Mesenchymal stem cell (in vitro differentiated cells and primary cell): ENCODE results near the gene THEM5.

Source experiments
- DNase-seq: peaks from one replicate; pipeline ENCODE4 v3.0.0-alpha.2; 2013
- H2AFZ ChIP-seq: one replicate; pipeline ENCODE4 v1.6.1; 2013; ENCODE audit warnings: low read depth, mild to moderate bottlenecking, control low read depth, inconsistent platforms, low read length, moderate library complexity
- H2AK5ac ChIP-seq: 2 replicates; pipeline ENCODE4 v1.6.1; 2013; ENCODE audit warnings: low read length, moderate library complexity, mild to moderate bottlenecking, inconsistent platforms; ENCODE audit not compliant: severe bottlenecking
- H2BK120ac ChIP-seq: one replicate; pipeline ENCODE4 v1.6.1; 2013; ENCODE audit warnings: low read depth, mild to moderate bottlenecking, inconsistent platforms, low read length, moderate library complexity
- H2BK12ac ChIP-seq, 2 experiments: one replicate each; pipeline ENCODE4 v1.6.1; 2013; ENCODE audit warnings: inconsistent platforms in 2 of 2, low read length in 2 of 2, mild to moderate bottlenecking in 2 of 2, moderate library complexity in 2 of 2, control low read depth in 1 of 2
- H2BK15ac ChIP-seq: one replicate; pipeline ENCODE4 v1.6.1; 2013; ENCODE audit warnings: mild to moderate bottlenecking, low read depth, inconsistent platforms; ENCODE audit not compliant: poor library complexity, severe bottlenecking
- H2BK5ac ChIP-seq: 2 replicates; pipeline ENCODE4 v1.6.1; 2013; ENCODE audit warnings: low read depth, mild to moderate bottlenecking, low read length, control low read depth, inconsistent platforms; ENCODE audit not compliant: poor library complexity, severe bottlenecking
- H3K14ac ChIP-seq, 2 experiments: one replicate each; pipeline ENCODE4 v1.6.1; 2013; ENCODE audit warnings: inconsistent platforms in 2 of 2, low read length in 2 of 2, control low read depth in 1 of 2, mild to moderate bottlenecking in 1 of 2, moderate library complexity in 1 of 2
- H3K18ac ChIP-seq, 2 experiments: one replicate each; pipeline ENCODE4 v1.6.1; 2013; ENCODE audit warnings: inconsistent platforms in 2 of 2, low read length in 2 of 2, control low read depth in 1 of 2, low read depth in 1 of 2, mild to moderate bottlenecking in 1 of 2
- H3K23ac ChIP-seq, 2 experiments: one replicate each; pipeline ENCODE4 v1.6.1; 2013; ENCODE audit warnings: inconsistent platforms in 2 of 2, low read length in 2 of 2, mild to moderate bottlenecking in 2 of 2, moderate library complexity in 2 of 2, control low read depth in 1 of 2
- H3K27ac ChIP-seq: 2 replicates; pipeline ENCODE4 v1.5.1; 2013; ENCODE audit warnings: mild to moderate bottlenecking, moderate library complexity, low read length, control low read depth, inconsistent platforms; ENCODE audit not compliant: poor library complexity, severe bottlenecking
- H3K27me3 ChIP-seq, 2 experiments: 2 replicates each; pipeline versions ENCODE4 v1.6.1 to v1.7.0; 2013; ENCODE audit warnings: low read length in 2 of 2, mild to moderate bottlenecking in 2 of 2, moderate library complexity in 2 of 2, control low read depth in 1 of 2, inconsistent platforms in 1 of 2; ENCODE audit not compliant: control insufficient read depth in 1 of 2, insufficient read depth in 1 of 2
- H3K36me3 ChIP-seq, 2 experiments: 2 replicates each; pipeline versions ENCODE4 v1.6.1 to v1.7.0; 2013; ENCODE audit warnings: low read length in 2 of 2, control low read depth in 1 of 2, inconsistent platforms in 1 of 2, low read depth in 1 of 2, mild to moderate bottlenecking in 1 of 2; ENCODE audit not compliant: insufficient read depth in 2 of 2, control insufficient read depth in 1 of 2
- H3K4ac ChIP-seq, 2 experiments: one replicate each; pipeline ENCODE4 v1.6.1; 2013; ENCODE audit warnings: inconsistent platforms in 2 of 2, low read length in 2 of 2, mild to moderate bottlenecking in 2 of 2, moderate library complexity in 2 of 2, control low read depth in 1 of 2, low read depth in 1 of 2
- H3K4me1 ChIP-seq: 2 replicates; pipeline ENCODE4 v1.6.1; 2013; ENCODE audit warnings: low read depth, low read length, control low read depth; ENCODE audit not compliant: control insufficient read depth, insufficient read depth
- H3K4me2 ChIP-seq: 2 replicates; pipeline ENCODE4 v1.6.1; 2013; ENCODE audit warnings: low read length, mild to moderate bottlenecking, inconsistent platforms; ENCODE audit not compliant: poor library complexity, severe bottlenecking
- H3K4me3 ChIP-seq, 2 experiments: 2 replicates each; pipeline versions ENCODE4 v1.5.1 to v1.7.0; 2013; ENCODE audit warnings: low read length in 2 of 2, mild to moderate bottlenecking in 2 of 2, control low read depth in 1 of 2, low read depth in 1 of 2; ENCODE audit not compliant: insufficient read depth in 1 of 2
- H3K79me1 ChIP-seq: replicated peaks from 2 replicates; pipeline ENCODE4 v1.6.1; 2013; ENCODE audit warnings: mild to moderate bottlenecking, control low read depth, low read length, inconsistent platforms; ENCODE audit not compliant: poor library complexity, severe bottlenecking
- H3K9ac ChIP-seq: 2 replicates; pipeline ENCODE4 v1.7.0; 2013; ENCODE audit warnings: mild to moderate bottlenecking, low read length, moderate library complexity
- H3K9me3 ChIP-seq: 2 replicates; pipeline ENCODE4 v1.7.0; 2013; ENCODE audit warnings: mild to moderate bottlenecking, low read length; ENCODE audit not compliant: control insufficient read depth
- H4K8ac ChIP-seq: one replicate; pipeline ENCODE4 v1.6.1; 2013; ENCODE audit warnings: inconsistent platforms, mild to moderate bottlenecking, low read length, moderate library complexity
- H4K91ac ChIP-seq: one replicate; pipeline ENCODE4 v1.6.1; 2013; ENCODE audit warnings: mild to moderate bottlenecking, low read length, inconsistent platforms
- WGBS: methylation state at CpG from one replicate; pipeline ENCODE4 v1.1.7; 2013; ENCODE audit warnings: mixed read lengths; 5-methylcytosine and 5-hydroxymethylcytosine counted together

Gene THEM5

GRCh38 chr1:151834239-151834638 lies 19.3 kb downstream of the THEM5 start:
- no peak overlapping the region for H3K4me3 ChIP-seq

GRCh38 chr1:151833172-151833900 lies 20.2 kb downstream of the THEM5 start:
- H2AK5ac ChIP-seq = no peak overlapping the region
- H4K8ac ChIP-seq = no peak overlapping the region
- no peak for DNase-seq
- peak overlapping the region in 1 of 2 experiments; percentile 13 for H3K4ac ChIP-seq
- H3K18ac ChIP-seq = no peak overlapping the region
- H3K4me1 ChIP-seq = peaks cover 14% of the 10 kb centered on the region
- peaks cover 28 to 65% of the 10 kb centered on the region in 2 experiments for H3K27me3 ChIP-seq
- no peak overlapping the region for H4K91ac ChIP-seq
- no peaks in the 10 kb centered on the region for H3K9me3 ChIP-seq
- H3K23ac ChIP-seq = no peak overlapping the region
- H3K4me2 ChIP-seq = no peak overlapping the region
- H3K4me3 ChIP-seq = no peak overlapping the region
- no peak overlapping the region for H3K9ac ChIP-seq
- no peak overlapping the region for H2BK120ac ChIP-seq
- H3K36me3 ChIP-seq = no peaks in the 10 kb centered on the region
- no peak overlapping the region for H3K27ac ChIP-seq
- H2AFZ ChIP-seq = no peak overlapping the region
- no peaks in the 10 kb centered on the region for H3K79me1 ChIP-seq
- no peak overlapping the region for H3K14ac ChIP-seq
- no peak overlapping the region for H2BK5ac ChIP-seq
- 81% methylated on average over 8 of the region's 8 CpGs for WGBS
- H2BK12ac ChIP-seq = no peak overlapping the region
- no peak overlapping the region for H2BK15ac ChIP-seq

More at GRCh38 chr1:151834239-151834638, 19.3 kb downstream of the THEM5 start:
- Histone ChIP-seq H3K14ac (no peak overlapping the region), H2AK5ac (no peak overlapping the region), H3K79me1 (no peaks in the 10 kb centered on the region), H3K4ac (no peak overlapping the region), H2BK15ac (no peak overlapping the region), H2AFZ (no peak overlapping the region), H3K4me1 (peaks cover 19% of the 10 kb centered on the region), H4K91ac (no peak overlapping the region), H3K27ac (no peak overlapping the region), H3K18ac (no peak overlapping the region), H3K36me3 (no peaks in the 10 kb centered on the region), H3K27me3 (peaks cover 34 to 66% of the 10 kb centered on the region in 2 experiments), H3K9me3 (no peaks in the 10 kb centered on the region), H3K4me2 (no peak overlapping the region), H2BK12ac (peak overlapping the region in 1 of 2 experiments; percentile 15), H2BK5ac (no peak overlapping the region), H2BK120ac (no peak overlapping the region), H4K8ac (no peak overlapping the region), H3K9ac (no peak overlapping the region), H3K23ac (no peak overlapping the region)
- WGBS = no CpG with 5 or more reads among the region's 3 CpGs
- DNase-seq = no peak

- DNase-seq = no peak
- 60% methylated on average over 10 of the region's 10 CpGs for WGBS
- H3K14ac ChIP-seq = peak overlapping the region in 1 of 2 experiments; percentile 85
- no peak overlapping the region for H2BK15ac ChIP-seq
- no peak overlapping the region for H3K4me3 ChIP-seq
- no peaks in the 10 kb centered on the region for H3K9me3 ChIP-seq
- H3K4ac ChIP-seq = no peak overlapping the region
- no peak overlapping the region for H3K9ac ChIP-seq
- H3K18ac ChIP-seq = no peak overlapping the region
- H2AK5ac ChIP-seq = no peak overlapping the region
- H4K91ac ChIP-seq = no peak overlapping the region
- H3K4me1 ChIP-seq = peaks cover 8% of the 10 kb centered on the region
- peak overlapping the region in 1 of 2 experiments; percentile 2 for H3K23ac ChIP-seq
- no peaks in the 10 kb centered on the region for H3K36me3 ChIP-seq
- no peak overlapping the region for H2AFZ ChIP-seq
- no peaks in the 10 kb centered on the region for H3K79me1 ChIP-seq
- H2BK5ac ChIP-seq = no peak overlapping the region
- H3K4me2 ChIP-seq = no peak overlapping the region
- no peak overlapping the region for H3K27ac ChIP-seq
- H2BK12ac ChIP-seq = no peak overlapping the region
- H4K8ac ChIP-seq = no peak overlapping the region
- peaks cover 29 to 65% of the 10 kb centered on the region in 2 experiments for H3K27me3 ChIP-seq
- H2BK120ac ChIP-seq = no peak overlapping the region
Observed at GRCh38 chr1:151832318-151832980, 21.1 kb downstream of the THEM5 start.

GRCh38 chr1:151831605-151832004 lies 21.9 kb downstream of the THEM5 start, which contains the start of gene RORC:
Gene RORC, minus strand, starts transcription at chr1:151831802. Its CDS starts 38 bp downstream, at chr1:151831764.
- no peaks in the 10 kb centered on the region for H3K79me1 ChIP-seq
- no peak for DNase-seq
- H2BK12ac ChIP-seq = no peak within 1 kb of the TSS
- no peak within 1 kb of the TSS for H2BK5ac ChIP-seq
- no peak within 1 kb of the TSS for H4K91ac ChIP-seq
- no peak within 1 kb of the TSS for H3K4me3 ChIP-seq
- peaks cover 28 to 57% of the 10 kb centered on the region in 2 experiments for H3K27me3 ChIP-seq
- H2BK120ac ChIP-seq = no peak within 1 kb of the TSS
- H3K4me1 ChIP-seq = peaks cover 8% of the 10 kb centered on the region
- H3K4ac ChIP-seq = no peak within 1 kb of the TSS
- H2AK5ac ChIP-seq = no peak within 1 kb of the TSS
- H3K14ac ChIP-seq = peak within 1 kb of the TSS in 1 of 2 experiments; percentile 85
- no peak within 1 kb of the TSS for H2AFZ ChIP-seq
- H3K9ac ChIP-seq = no peak within 1 kb of the TSS
- no peaks in the 10 kb centered on the region for H3K9me3 ChIP-seq
- no peak within 1 kb of the TSS for H4K8ac ChIP-seq
- no peak within 1 kb of the TSS for H3K27ac ChIP-seq
- no peaks in the 10 kb centered on the region for H3K36me3 ChIP-seq
- WGBS = 75% methylated on average over 4 of the region's 5 CpGs
- no peak within 1 kb of the TSS for H3K18ac ChIP-seq
- H2BK15ac ChIP-seq = no peak within 1 kb of the TSS
- H3K4me2 ChIP-seq = no peak within 1 kb of the TSS
- peak within 1 kb of the TSS in 1 of 2 experiments; percentile 2 for H3K23ac ChIP-seq
